Measurements from ENCODE around the gene SLC4A2.

SLC4A2 gene

GRCh38 chr7:151043959-151044358 lies 15.4 kb upstream of the SLC4A2 start:
- no peak for DNase-seq (ENCODE audit: low spot score)

- no peak for DNase-seq (ENCODE audit: low spot score)
Measured at GRCh38 chr7:151045262-151045661, 14.1 kb upstream of the SLC4A2 start.

GRCh38 chr7:151045967-151046366 lies 13.4 kb upstream of the SLC4A2 start:
- no peak for DNase-seq (ENCODE audit: low spot score)

- DNase-seq (ENCODE audit: low spot score), result no peak
Measured at GRCh38 chr7:151046603-151047573, 12.5 kb upstream of the SLC4A2 start.

GRCh38 chr7:151047976-151048815 lies 11.2 kb upstream of the SLC4A2 start, which contains the start of gene ASIC3:
TSS of gene ASIC3 (plus strand) at chr7:151048531. CDS start at chr7:151048886, 355 bp downstream.
- DNase-seq (ENCODE audit: low spot score), result no peak

GRCh38 chr7:151048911-151049463 lies 10.4 kb upstream of the SLC4A2 start:
- no peak for DNase-seq (ENCODE audit: low spot score)

GRCh38 chr7:151051108-151051507 lies 8.3 kb upstream of the SLC4A2 start:
- DNase-seq (ENCODE audit: low spot score), result peak; percentile 26

- no peak for DNase-seq (ENCODE audit: low spot score)
Measured at GRCh38 chr7:151053096-151053495, 6.3 kb upstream of the SLC4A2 start.

GRCh38 chr7:151053751-151054150 lies 5.6 kb upstream of the SLC4A2 start:
- no peak for DNase-seq (ENCODE audit: low spot score)

GRCh38 chr7:151056283-151056665 lies 3.1 kb upstream of the SLC4A2 start:
- DNase-seq (ENCODE audit: low spot score), result no peak

- no peak for DNase-seq (ENCODE audit: low spot score)
Measured at GRCh38 chr7:151056666-151057505, 2.5 kb upstream of the SLC4A2 start.

GRCh38 chr7:151057506-151057988 lies 1.8 kb upstream of the SLC4A2 start, which contains the start of gene CDK5:
TSS of gene CDK5 (minus strand) at chr7:151057897. CDS start at chr7:151057848, 49 bp downstream.
- no peak for DNase-seq (ENCODE audit: low spot score)

- peak; percentile 99 for DNase-seq (ENCODE audit: low spot score)
Measured at GRCh38 chr7:151057989-151058780, 1.2 kb upstream of the SLC4A2 start.

GRCh38 chr7:151058781-151059366 lies 515 bp upstream of the SLC4A2 start:
- DNase-seq (ENCODE audit: low spot score), result no peak

GRCh38 chr7:151060113-151060415 lies 675 bp downstream of the SLC4A2 start:
- no peak for DNase-seq (ENCODE audit: low spot score)

GRCh38 chr7:151060416-151061212 lies 1.2 kb downstream of the SLC4A2 start:
- DNase-seq (ENCODE audit: low spot score), result no peak

GRCh38 chr7:151061213-151062110 lies 2.1 kb downstream of the SLC4A2 start:
- DNase-seq (ENCODE audit: low spot score), result no peak

- no peak for DNase-seq (ENCODE audit: low spot score)
Measured at GRCh38 chr7:151062111-151062398, 2.7 kb downstream of the SLC4A2 start.
